IMR-90 (cell line): Measurements from ENCODE around the gene TCF19. TPM values are rescaled to one million over a fixed set of nuclear protein-coding genes. Genes with fewer than 3 reads are reported as not detected.

ENCODE experiments used
- ATAC-seq: fragments of 200-7000 bp; cut with Tn5 transposase; 2 replicates; pipeline ENCODE4 v1.9.1; 2020; ENCODE audit warnings: low read depth, mild to moderate bottlenecking, moderate library complexity
- BruUV-seq: library from RNA; stranded (reverse); fragments of 400-500 nt; replicated peaks from 2 replicates; lab custom pipeline; 2021; lab: Mats Ljungman, UMichigan
- CTCF ChIA-PET: fragments of 300-600 bp; formaldehyde crosslinking; extraction: SDS; loops from one replicate; lab custom pipeline; 2021; ENCODE audit warnings: antibody characterized with exemption; lab: Yijun Ruan, JAX
- POLR2A ChIA-PET: fragments of 300-600 bp; sonication (Branson Sonifier 250); formaldehyde crosslinking; loops from one replicate; lab custom pipeline; 2022; ENCODE audit warnings: antibody characterized with exemption; ENCODE audit not compliant: unreplicated experiment; lab: Charles Lee
- DNase-seq: peaks from one replicate; pipeline ENCODE4 v3.0.0; 2013
- H2AFZ ChIP-seq: replicated peaks from 2 replicates; pipeline ENCODE3; 2013; ENCODE audit warnings: low read length, mild to moderate bottlenecking; ENCODE audit not compliant: poor library complexity
- H2AK5ac ChIP-seq: 2 replicates; pipeline ENCODE4 v1.6.1; 2013; ENCODE audit warnings: low read depth, low read length, inconsistent platforms
- H2AK9ac ChIP-seq: replicated peaks from 2 replicates; pipeline ENCODE3; 2013; ENCODE audit warnings: mild to moderate bottlenecking, low read depth, low read length, moderate library complexity; ENCODE audit not compliant: poor library complexity
- H2BK120ac ChIP-seq: 2 replicates; pipeline ENCODE4 v1.6.1; 2013; ENCODE audit warnings: low read depth, low read length, inconsistent platforms
- H2BK15ac ChIP-seq: 3 replicates; pipeline ENCODE4 v1.6.1; 2013; ENCODE audit warnings: low read depth, low read length, inconsistent platforms
- H2BK20ac ChIP-seq: 2 replicates; pipeline ENCODE4 v1.6.1; 2013; ENCODE audit warnings: low read depth, mild to moderate bottlenecking, inconsistent platforms, low read length, moderate library complexity
- H2BK5ac ChIP-seq: 2 replicates; pipeline ENCODE4 v1.6.1; 2013; ENCODE audit warnings: mild to moderate bottlenecking, low read depth, low read length, inconsistent platforms; ENCODE audit not compliant: poor library complexity, severe bottlenecking
- H3K14ac ChIP-seq: replicated peaks from 2 replicates; pipeline ENCODE4 v1.6.1; 2013; ENCODE audit warnings: low read depth, low read length, inconsistent platforms
- H3K18ac ChIP-seq: 2 replicates; pipeline ENCODE4 v1.6.1; 2013; ENCODE audit warnings: low read depth, low read length, control low read depth
- H3K23ac ChIP-seq: 2 replicates; pipeline ENCODE4 v1.6.1; 2013; ENCODE audit warnings: low read depth, low read length, inconsistent platforms
- H3K27ac ChIP-seq: 2 replicates; pipeline ENCODE4 v1.5.1; 2013; ENCODE audit warnings: mild to moderate bottlenecking, control low read depth, low read length; ENCODE audit not compliant: insufficient read depth
- H3K27me3 ChIP-seq: 2 replicates; pipeline ENCODE4 v1.6.1; 2013; ENCODE audit warnings: low read length; ENCODE audit not compliant: control insufficient read depth, insufficient read depth
- H3K36me3 ChIP-seq: 2 replicates; pipeline ENCODE4 v1.6.1; 2013; ENCODE audit warnings: low read length, mixed read lengths; ENCODE audit not compliant: control insufficient read depth, insufficient read depth
- H3K4ac ChIP-seq: 2 replicates; pipeline ENCODE4 v1.6.1; 2013; ENCODE audit warnings: low read depth, low read length, inconsistent platforms
- H3K4me1 ChIP-seq: 2 replicates; pipeline ENCODE4 v1.6.1; 2013; ENCODE audit warnings: low read length, mixed read lengths; ENCODE audit not compliant: control insufficient read depth, insufficient read depth
- H3K4me2 ChIP-seq: 2 replicates; pipeline ENCODE4 v1.6.1; 2013; ENCODE audit warnings: low read depth, mild to moderate bottlenecking, control low read depth, low read length, moderate library complexity
- H3K4me3 ChIP-seq: 2 replicates; pipeline ENCODE4 v1.5.1; 2013; ENCODE audit warnings: low read depth, mild to moderate bottlenecking, control low read depth, low read length, moderate library complexity; ENCODE audit not compliant: insufficient read depth
- H3K56ac ChIP-seq: 2 replicates; pipeline ENCODE4 v1.6.1; 2013; ENCODE audit warnings: low read length, inconsistent platforms; ENCODE audit not compliant: insufficient read depth; ENCODE audit errors: extremely low read depth
- H3K79me1 ChIP-seq, 2 experiments: 2 replicates each; pipeline ENCODE4 v1.6.1; 2013; ENCODE audit warnings: low read length in 2 of 2, inconsistent platforms in 1 of 2, low read depth in 1 of 2
- H3K9ac ChIP-seq: 2 replicates; pipeline ENCODE4 v1.6.1; 2013; ENCODE audit warnings: low read depth, low read length, control low read depth
- H3K9me1 ChIP-seq: 2 replicates; pipeline ENCODE4 v1.6.1; 2013; ENCODE audit warnings: low read length, inconsistent platforms; ENCODE audit not compliant: insufficient read depth
- H3K9me3 ChIP-seq: 2 replicates; pipeline ENCODE4 v1.6.1; 2013; ENCODE audit warnings: low read length; ENCODE audit not compliant: control insufficient read depth, insufficient read depth
- H4K20me1 ChIP-seq: 2 replicates; pipeline ENCODE4 v1.6.1; 2013; ENCODE audit warnings: low read length, inconsistent platforms; ENCODE audit not compliant: insufficient read depth
- H4K5ac ChIP-seq: 2 replicates; pipeline ENCODE4 v1.6.1; 2013; ENCODE audit warnings: mild to moderate bottlenecking, low read depth, low read length, control low read depth
- H4K8ac ChIP-seq, 2 experiments: 2 replicates each; pipeline ENCODE4 v1.6.1; 2013; ENCODE audit warnings: low read depth in 2 of 2, low read length in 2 of 2, control low read depth in 1 of 2, inconsistent platforms in 1 of 2
- H4K91ac ChIP-seq: 2 replicates; pipeline ENCODE4 v1.6.1; 2013; ENCODE audit warnings: low read depth, low read length, inconsistent platforms; ENCODE audit not compliant: insufficient read depth
- CEBPB ChIP-seq: IDR thresholded peaks from 2 replicates; pipeline ENCODE4 v1.6.1; 2012; ENCODE audit warnings: low read depth, low read length, improper control_type of control experiment
- CHD1 ChIP-seq: IDR thresholded peaks from 2 replicates; pipeline ENCODE4 v1.6.1; 2012; ENCODE audit warnings: low read depth, low read length, improper control_type of control experiment
- MXI1 ChIP-seq: IDR thresholded peaks from 2 replicates; pipeline ENCODE4 v1.6.1; 2012; ENCODE audit warnings: low read depth, mild to moderate bottlenecking, low read length, moderate library complexity, borderline replicate concordance
- RAD21 ChIP-seq: IDR thresholded peaks from 2 replicates; pipeline ENCODE4 v1.6.1; 2012; ENCODE audit warnings: low read length, improper control_type of control experiment
- SMC3 ChIP-seq: fragments of 150-350 bp; IDR thresholded peaks from 2 replicates; pipeline ENCODE4 v1.6.1; 2016; ENCODE audit warnings: low read depth, mild to moderate bottlenecking, antibody characterized with exemption, low read length, moderate library complexity
- WGBS, 2 experiments: methylation state at CpG; one replicate each; pipeline versions ENCODE4 v1.1.5 to v1.1.7; 2013; ENCODE audit warnings: missing lambda C conversion rate in 2 of 2; ENCODE audit not compliant: insufficient read length in 1 of 2; ENCODE audit errors: extremely low coverage in 2 of 2; 5-methylcytosine and 5-hydroxymethylcytosine counted together
- dilution Hi-C: fragments of 300-500 bp; cut with HindIII; formaldehyde crosslinking; loops from one replicate; pipeline ENCODE4 v1.14.3; 2018; ENCODE audit warnings: low sequenced_read_pairs; ENCODE audit not compliant: unreplicated experiment
- in situ Hi-C: fragments of 300-500 bp; cut with MboI; formaldehyde crosslinking; loops from 3 replicates; pipeline ENCODE4 v1.14.3; 2019; ENCODE audit warnings: low sequenced_read_pairs, inconsistent platforms, mixed read lengths
- intact Hi-C: fragments of 100-400 bp; cut with micrococcal nuclease; formaldehyde crosslinking; loops from 2 replicates; pipeline ENCODE4 v1.10.0; 2022
- polyA plus RNA-seq, 3 experiments: library from polyadenylated mRNA; depleted of rRNA; stranded (reverse); fragments of >200 nt; gene quantifications; 2 replicates each; pipeline ENCODE4 v1.2.3, GENCODE V29; 2012; ENCODE audit warnings: low replicate concordance in 1 of 3
- total RNA-seq: library from RNA; depleted of rRNA; stranded (reverse); fragments of >200 nt; gene quantifications from 2 replicates; pipeline ENCODE4 v1.2.3, GENCODE V29; 2012
- TF ChIP-seq, protein P1 (sequence below): fragments of 150-350 bp; IDR thresholded peaks from 2 replicates; pipeline ENCODE4 v1.6.1; 2016; ENCODE audit warnings: low read depth, mild to moderate bottlenecking, low read length, moderate library complexity, borderline replicate concordance
- TF ChIP-seq, protein P2 (sequence below): conservative IDR thresholded peaks from 2 replicates; pipeline ENCODE4 v1.5.1; 2012; ENCODE audit warnings: mild to moderate bottlenecking, low read depth, low read length, improper control_type of control experiment

Gene TCF19
- total and polyA plus RNA-seq, 2 of the 4 experiments (the other 2 are of a cell fraction): 13.1 to 14.2 TPM

DNA sequence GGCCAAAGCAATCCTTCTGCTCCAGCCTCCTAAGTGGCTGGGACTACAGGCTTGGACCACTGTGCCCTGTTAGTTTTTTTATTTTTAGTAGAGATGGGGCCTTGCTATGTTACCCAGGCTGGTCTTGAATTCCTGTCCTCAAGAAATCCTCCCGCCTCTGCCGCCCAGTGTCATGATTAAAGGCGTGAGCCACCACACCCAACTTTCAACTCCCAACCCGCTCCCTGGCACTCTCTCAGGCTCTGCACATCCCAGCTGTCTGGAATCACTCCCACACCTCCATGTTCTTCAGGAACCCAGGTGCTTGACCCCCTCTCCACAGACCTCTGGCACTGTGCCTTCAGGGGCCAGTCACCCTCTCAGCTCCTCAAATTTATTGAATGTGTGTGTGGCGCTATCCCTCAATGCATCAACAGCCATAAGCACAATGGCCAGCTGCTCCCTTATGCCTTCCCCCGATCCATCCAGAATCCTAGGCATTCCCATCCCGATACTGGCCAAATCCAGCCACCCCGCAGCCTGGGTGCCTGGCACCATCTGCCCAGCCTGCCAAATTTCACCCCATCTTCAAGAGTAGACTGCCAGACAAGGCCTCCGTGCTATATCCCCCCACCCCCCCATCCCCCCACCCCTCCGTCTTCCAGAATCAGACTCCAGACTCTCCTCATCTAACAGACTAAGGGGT, 12.7 kb downstream of the TCF19 start:
- H2AK5ac ChIP-seq: no peak overlapping the region
- no peak overlapping the region for H2BK15ac ChIP-seq
- H3K9me3 ChIP-seq: no peaks in the 10 kb centered on the region
- no peak overlapping the region for H2BK20ac ChIP-seq
- no peak overlapping the region for H3K4ac ChIP-seq
- no peaks in the 10 kb centered on the region; the same call in 1 of the 2 replicates for H3K36me3 ChIP-seq
- H2BK120ac ChIP-seq: no peak overlapping the region
- no TSS peak for BruUV-seq
- H3K4me1 ChIP-seq: peaks cover 7% of the 10 kb centered on the region; the same call in 1 of the 2 replicates
- no peak overlapping the region for H2AK9ac ChIP-seq
- no peak overlapping the region for H3K9ac ChIP-seq
- no peak overlapping the region for H3K18ac ChIP-seq
- in situ Hi-C loops (no loop called here), dilution Hi-C loops (no loop called here), intact Hi-C loops (no loop called here)
- no peaks in the 10 kb centered on the region for H4K20me1 ChIP-seq
- H2AFZ ChIP-seq: no peak overlapping the region
- H3K23ac ChIP-seq: no peak overlapping the region
- WGBS, 2 experiments: no CpG with 5 or more reads among the region's 10 CpGs
- H3K4me2 ChIP-seq: no peak overlapping the region
- no peaks in the 10 kb centered on the region for H3K79me1 ChIP-seq
- peaks cover 9% of the 10 kb centered on the region; the same call in 1 of the 2 replicates for H3K9me1 ChIP-seq
- H4K91ac ChIP-seq: no peak overlapping the region
- ChIA-PET POLR2A (no interaction called here), CTCF (no interaction called here)
- H3K27me3 ChIP-seq: no peaks in the 10 kb centered on the region
- H3K14ac ChIP-seq: no peak overlapping the region
- no peak overlapping the region for H3K27ac ChIP-seq
- TF ChIP-seq MXI1 (no peak), CHD1 (no peak), SMC3 (no peak), RAD21 (no peak), CEBPB (no peak)
- TF ChIP-seq, protein P1, sequence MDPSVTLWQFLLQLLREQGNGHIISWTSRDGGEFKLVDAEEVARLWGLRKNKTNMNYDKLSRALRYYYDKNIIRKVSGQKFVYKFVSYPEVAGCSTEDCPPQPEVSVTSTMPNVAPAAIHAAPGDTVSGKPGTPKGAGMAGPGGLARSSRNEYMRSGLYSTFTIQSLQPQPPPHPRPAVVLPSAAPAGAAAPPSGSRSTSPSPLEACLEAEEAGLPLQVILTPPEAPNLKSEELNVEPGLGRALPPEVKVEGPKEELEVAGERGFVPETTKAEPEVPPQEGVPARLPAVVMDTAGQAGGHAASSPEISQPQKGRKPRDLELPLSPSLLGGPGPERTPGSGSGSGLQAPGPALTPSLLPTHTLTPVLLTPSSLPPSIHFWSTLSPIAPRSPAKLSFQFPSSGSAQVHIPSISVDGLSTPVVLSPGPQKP: no peak
- TF ChIP-seq, protein P2, sequence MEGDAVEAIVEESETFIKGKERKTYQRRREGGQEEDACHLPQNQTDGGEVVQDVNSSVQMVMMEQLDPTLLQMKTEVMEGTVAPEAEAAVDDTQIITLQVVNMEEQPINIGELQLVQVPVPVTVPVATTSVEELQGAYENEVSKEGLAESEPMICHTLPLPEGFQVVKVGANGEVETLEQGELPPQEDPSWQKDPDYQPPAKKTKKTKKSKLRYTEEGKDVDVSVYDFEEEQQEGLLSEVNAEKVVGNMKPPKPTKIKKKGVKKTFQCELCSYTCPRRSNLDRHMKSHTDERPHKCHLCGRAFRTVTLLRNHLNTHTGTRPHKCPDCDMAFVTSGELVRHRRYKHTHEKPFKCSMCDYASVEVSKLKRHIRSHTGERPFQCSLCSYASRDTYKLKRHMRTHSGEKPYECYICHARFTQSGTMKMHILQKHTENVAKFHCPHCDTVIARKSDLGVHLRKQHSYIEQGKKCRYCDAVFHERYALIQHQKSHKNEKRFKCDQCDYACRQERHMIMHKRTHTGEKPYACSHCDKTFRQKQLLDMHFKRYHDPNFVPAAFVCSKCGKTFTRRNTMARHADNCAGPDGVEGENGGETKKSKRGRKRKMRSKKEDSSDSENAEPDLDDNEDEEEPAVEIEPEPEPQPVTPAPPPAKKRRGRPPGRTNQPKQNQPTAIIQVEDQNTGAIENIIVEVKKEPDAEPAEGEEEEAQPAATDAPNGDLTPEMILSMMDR: no peak
- H3K56ac ChIP-seq: no peak overlapping the region
- DNase-seq: no peak
- no peak overlapping the region for H4K8ac ChIP-seq
- H2BK5ac ChIP-seq: no peak overlapping the region
- H3K4me3 ChIP-seq: no peak overlapping the region
- ATAC-seq: no peak
- no peak overlapping the region for H4K5ac ChIP-seq
